Measurements from ENCODE around the gene LRRC8B. TPM values are rescaled to one million over a fixed set of nuclear protein-coding genes. Genes with fewer than 3 reads are reported as not detected.

Gene LRRC8B
- total and polyA plus RNA-seq, 9 of the 15 experiments (the other 6 are each of a cell fraction or from before 2014, with no cell fraction given): 4.3 to 43.7 (median 14.4) TPM

GRCh38 chr1:89578946-89579684, 54.5 kb downstream of the LRRC8B start:
- FAIRE-seq (no peak), DNase-seq (ENCODE audit: extremely low read depth in 1 of 4, low spot score in 3 of 4) (no peak), ATAC-seq (no peak)
- H3K9ac ChIP-seq (ENCODE audit: insufficient read depth in 1 of 2, low read depth in 2 of 2, low read length in 2 of 2): no peak overlapping the region
- H3K79me2 ChIP-seq (ENCODE audit: control insufficient read depth, insufficient read depth, low read length): peaks cover under 1% of the 10 kb centered on the region; the same call in 1 of the 3 replicates
- no peak overlapping the region for H3K4me2 ChIP-seq (ENCODE audit: insufficient read depth, low read length)
- no peaks in the 10 kb centered on the region for H3K9me1 ChIP-seq (ENCODE audit: control insufficient read depth, insufficient read depth, low read length)
- TF ChIP-seq MAFG (tag; conservative IDR thresholded peaks at IDR 0.05) (peak; percentile 54; the same call in 1 of the 2 replicates), ZFP36 (IDR thresholded peaks at IDR 0.05; ENCODE audit: low read depth, low read length, partially characterized antibody) (no peak)
- H3K4me3 ChIP-seq: no peak overlapping the region
- ChIA-PET POLR2A (interaction anchor here (0.6 to 3.2 kb wide), 4 partner anchors 11 to 1107 kb away, joined by 3 to 12 read pairs (median 3); no protein-coding TSS in a partner anchor), CTCF (ENCODE audit: low intra/inter-chr PET ratio) (no interaction called here)
- in situ Hi-C loops (cut with MboI): loop anchor here (10.0 kb wide), 1 partner anchor 1326 kb away; no protein-coding TSS in a partner anchor
- no peak overlapping the region for H2AFZ ChIP-seq (ENCODE audit: low read depth, low read length)
- 83% methylated on average over 2 of the region's 2 CpGs for WGBS (ENCODE audit: insufficient coverage, low coverage, missing lambda C conversion rate)
- BruUV-seq (replicated peaks): no TSS peak
- no peaks in the 10 kb centered on the region for H3K27me3 ChIP-seq (ENCODE audit: control insufficient read depth in 2 of 2, insufficient read depth in 2 of 2, low read length in 2 of 2)
- intact Hi-C loops (cut with micrococcal nuclease): no loop called here
- H3K27ac ChIP-seq (ENCODE audit: extremely low read depth, low read depth, low read length): no peak overlapping the region
- no peaks in the 10 kb centered on the region for H4K20me1 ChIP-seq (replicated peaks; ENCODE audit: control insufficient read depth, insufficient read depth, low read length)
- H3K36me3 ChIP-seq (ENCODE audit: control insufficient read depth, insufficient read depth, low read length): peaks cover 83% of the 10 kb centered on the region
- no peaks in the 10 kb centered on the region for H3K9me3 ChIP-seq (replicated peaks; ENCODE audit: control insufficient read depth, insufficient read depth, low read depth, low read length)
- no peaks in the 10 kb centered on the region for H3K4me1 ChIP-seq (replicated peaks in 1 of 2; ENCODE audit: control insufficient read depth in 2 of 2, insufficient read depth in 2 of 2, low read length in 2 of 2)

GRCh38 chr1:89580036-89580435, 55.4 kb downstream of the LRRC8B start:
- no peak for TF ChIP-seq RBM14 (IDR thresholded peaks at IDR 0.05; ENCODE audit: borderline replicate concordance, insufficient read depth, low read depth, low read length)
- no peak for TF ChIP-seq XRCC4 (IDR thresholded peaks at IDR 0.05; ENCODE audit: extremely low read depth, insufficient read depth, insufficient read length)
- no peak for TF ChIP-seq ZC3H8 (IDR thresholded peaks at IDR 0.05)
- ATAC-seq: no peak
- H4K20me1 ChIP-seq (replicated peaks; ENCODE audit: control insufficient read depth, insufficient read depth, low read length): no peaks in the 10 kb centered on the region
- no peak overlapping the region for H3K4me3 ChIP-seq
- H3K79me2 ChIP-seq (ENCODE audit: control insufficient read depth, insufficient read depth, low read length): peaks cover 6% of the 10 kb centered on the region; the same call in 1 of the 3 replicates
- H3K4me2 ChIP-seq (ENCODE audit: insufficient read depth, low read length): no peak overlapping the region
- no peak for FAIRE-seq
- intact Hi-C loops (cut with micrococcal nuclease) (no loop called here), in situ Hi-C loops (cut with MboI) (no loop called here)
- peaks cover 84% of the 10 kb centered on the region for H3K36me3 ChIP-seq (ENCODE audit: control insufficient read depth, insufficient read depth, low read length)
- DNase-seq (ENCODE audit: extremely low read depth in 1 of 4, low spot score in 3 of 4): no peak
- H3K9ac ChIP-seq (ENCODE audit: insufficient read depth in 1 of 2, low read depth in 2 of 2, low read length in 2 of 2): no peak overlapping the region
- no peaks in the 10 kb centered on the region for H3K9me3 ChIP-seq (replicated peaks; ENCODE audit: control insufficient read depth, insufficient read depth, low read depth, low read length)
- H3K9me1 ChIP-seq (ENCODE audit: control insufficient read depth, insufficient read depth, low read length): no peaks in the 10 kb centered on the region
- WGBS (ENCODE audit: insufficient coverage, low coverage, missing lambda C conversion rate): 93% methylated on average over 7 of the region's 7 CpGs
- BruUV-seq (replicated peaks): no TSS peak
- CTCF ChIA-PET (ENCODE audit: low intra/inter-chr PET ratio): no interaction called here
- no peaks in the 10 kb centered on the region for H3K4me1 ChIP-seq (replicated peaks in 1 of 2; ENCODE audit: control insufficient read depth in 2 of 2, insufficient read depth in 2 of 2, low read length in 2 of 2)
- H3K27me3 ChIP-seq (ENCODE audit: control insufficient read depth in 2 of 2, insufficient read depth in 2 of 2, low read length in 2 of 2): no peaks in the 10 kb centered on the region
- H2AFZ ChIP-seq (ENCODE audit: low read depth, low read length): no peak overlapping the region
- POLR2A ChIA-PET: interaction anchor here (0.6 to 3.2 kb wide), 4 partner anchors 10 to 1108 kb away, joined by 3 to 12 read pairs (median 3); no protein-coding TSS in a partner anchor
- H3K27ac ChIP-seq (ENCODE audit: extremely low read depth, low read depth, low read length): no peak overlapping the region
